ENCODE measurements around the gene SEC31A.
"Not testable (repeated sequence)": the region's sequence is repeated elsewhere in the genome, so short reads cannot be mapped to it uniquely, and the experiment has no call there.

The SEC31A gene

GRCh38 chr4:82890901-82891706 lies at the start of gene SEC31A:
Gene SEC31A (minus strand): TSS chr4:82891153. CDS start chr4:82881936, 9,217 bp downstream.
- DNase-seq (ENCODE audit: low read depth, low spot score): peak; percentile 70

GRCh38 chr4:82939414-82939813 lies 48.5 kb upstream of the SEC31A start:
- DNase-seq (ENCODE audit: low read depth, low spot score): no peak
- no peak overlapping the region for H3K27ac ChIP-seq

More at GRCh38 chr4:82890901-82891706, at the start of gene SEC31A:
- peak within 1 kb of the TSS; percentile 97 for H3K27ac ChIP-seq

GRCh38 chr4:82934441-82934840 lies 43.5 kb upstream of the SEC31A start:
- DNase-seq (ENCODE audit: low read depth, low spot score): no peak
- no peak overlapping the region for H3K27ac ChIP-seq

GRCh38 chr4:82930848-82931755 lies 40.1 kb upstream of the SEC31A start:
- no peak overlapping the region for H3K27ac ChIP-seq
- DNase-seq (ENCODE audit: low read depth, low spot score): no peak

- DNase-seq (ENCODE audit: low read depth, low spot score): no peak
- no peak overlapping the region for H3K27ac ChIP-seq
Measured at GRCh38 chr4:82921795-82922194, 30.8 kb upstream of the SEC31A start.

- no peak overlapping the region for H3K27ac ChIP-seq
- no peak for DNase-seq (ENCODE audit: low read depth, low spot score)
Measured at GRCh38 chr4:82919386-82919785, 28.4 kb upstream of the SEC31A start.

GRCh38 chr4:82918091-82918490 lies 27.1 kb upstream of the SEC31A start:
- H3K27ac ChIP-seq: no peak overlapping the region
- DNase-seq (ENCODE audit: low read depth, low spot score): no peak

- H3K27ac ChIP-seq; DNase-seq (ENCODE audit: low read depth, low spot score): not testable (repeated sequence)
Measured at GRCh38 chr4:82913968-82914367, 23.0 kb upstream of the SEC31A start.

- H3K27ac ChIP-seq: no peak overlapping the region
- DNase-seq (ENCODE audit: low read depth, low spot score): no peak
Measured at GRCh38 chr4:82913305-82913704, 22.4 kb upstream of the SEC31A start.

- no peak for DNase-seq (ENCODE audit: low read depth, low spot score)
Measured at GRCh38 chr4:82909326-82909725, 18.4 kb upstream of the SEC31A start.

GRCh38 chr4:82906469-82906868 lies 15.5 kb upstream of the SEC31A start:
- no peak overlapping the region for H3K27ac ChIP-seq
- DNase-seq (ENCODE audit: low read depth, low spot score): no peak

More at GRCh38 chr4:82909326-82909725, 18.4 kb upstream of the SEC31A start:
- H3K27ac ChIP-seq: no peak overlapping the region

GRCh38 chr4:82905205-82905604 lies 14.3 kb upstream of the SEC31A start:
- DNase-seq (ENCODE audit: low read depth, low spot score): peak; percentile 26
- H3K27ac ChIP-seq: no peak overlapping the region

- H3K27ac ChIP-seq: no peak overlapping the region
- no peak for DNase-seq (ENCODE audit: low read depth, low spot score)
Measured at GRCh38 chr4:82903737-82904136, 12.8 kb upstream of the SEC31A start.

- DNase-seq (ENCODE audit: low read depth, low spot score): no peak
Measured at GRCh38 chr4:82901183-82901718, 10.3 kb upstream of the SEC31A start.

GRCh38 chr4:82900411-82901182 lies 9.6 kb upstream of the SEC31A start, which contains the start of gene THAP9:
Gene THAP9 (plus strand): TSS chr4:82900735. CDS start chr4:82900803, 68 bp downstream.
- DNase-seq (ENCODE audit: low read depth, low spot score): peak; percentile 98
- H3K27ac ChIP-seq: peak within 1 kb of the TSS; percentile 95

More at GRCh38 chr4:82901183-82901718, 10.3 kb upstream of the SEC31A start:
- H3K27ac ChIP-seq: peak overlapping the region; percentile 95

GRCh38 chr4:82900066-82900410 lies 9.1 kb upstream of the SEC31A start:
- H3K27ac ChIP-seq: peak overlapping the region; percentile 95
- no peak for DNase-seq (ENCODE audit: low read depth, low spot score)

- H3K27ac ChIP-seq: peak overlapping the region; percentile 95
- DNase-seq (ENCODE audit: low read depth, low spot score): no peak
Measured at GRCh38 chr4:82899374-82900065, 8.6 kb upstream of the SEC31A start.

GRCh38 chr4:82898322-82899243 lies 7.6 kb upstream of the SEC31A start:
- peak overlapping the region; percentile 95 for H3K27ac ChIP-seq
- peak; percentile 33 for DNase-seq (ENCODE audit: low read depth, low spot score)

Data from epithelial cell of prostate (primary cell).